Prostate gland (tissue), 2 donors: Measurements from ENCODE around the gene CA5A. TPM values are rescaled to one million over a fixed set of nuclear protein-coding genes. Genes with fewer than 3 reads are reported as not detected.

Experiments
- DNase-seq: peaks from one replicate; pipeline ENCODE4 v3.0.0-alpha.2; 2019; ENCODE audit warnings: low spot score
- H3K27ac ChIP-seq, 2 donors: fragments of 200-600 bp; sonication (generic); 2 replicates each; pipeline ENCODE4 v1.5.1; 2017 to 2019
- H3K27me3 ChIP-seq: fragments of 200-600 bp; sonication (generic); replicated peaks from 2 replicates; pipeline ENCODE4 v1.5.1; 2019; ENCODE audit not compliant: insufficient read depth
- H3K36me3 ChIP-seq, 2 donors: fragments of 200-600 bp; sonication (generic); 1 replicate in 1 of 2; 2 replicates in 1 of 2; pipeline versions ENCODE4 v1.5.1 to v1.8.1; 2017 to 2019
- H3K4me1 ChIP-seq: fragments of 200-600 bp; sonication (generic); replicated peaks from 2 replicates; pipeline ENCODE4 v1.5.1; 2019
- H3K4me3 ChIP-seq, 2 donors: fragments of 200-600 bp; sonication (generic); 2 replicates each; pipeline ENCODE4 v1.5.1; 2017 to 2019
- H3K9me3 ChIP-seq: fragments of 200-600 bp; sonication (generic); 2 replicates; pipeline ENCODE4 v1.5.1; 2017
- POLR2A ChIP-seq: fragments of 450-650 bp; IDR thresholded peaks from one replicate; pipeline ENCODE4 v1.6.1; 2016; ENCODE audit warnings: antibody characterized with exemption, mild to moderate bottlenecking
- POLR2AphosphoS5 ChIP-seq: sonication (generic); formaldehyde crosslinking; IDR thresholded peaks from one replicate; pipeline ENCODE4 v1.6.1; 2017; ENCODE audit warnings: antibody characterized with exemption
- WGBS: methylation state at CpG from one replicate; pipeline ENCODE4 v1.1.5; 2018; 5-methylcytosine and 5-hydroxymethylcytosine counted together
- intact Hi-C: fragments of 100-400 bp; cut with DNase I; formaldehyde crosslinking; loops from one replicate; pipeline ENCODE4 v1.14.2; 2022
- small RNA-seq, 2 donors: library from RNA; depleted of rRNA; stranded (forward); fragments of <200 nt; gene quantifications; one replicate each; pipeline ENCODE3, GENCODE V24; 2016
- total RNA-seq, 2 donors: library from RNA; depleted of rRNA; stranded (reverse); fragments of >200 nt; gene quantifications; one replicate each; pipeline ENCODE4 v1.1.0, GENCODE V29; 2016
- TF ChIP-seq, protein P1 (sequence below), 4 experiments: fragments of 200-600 bp in 2 of 4; fragments of 450-650 bp in 2 of 4; sonication (generic) in 2 of 4; IDR thresholded peaks; 1 replicate in 3 of 4; 2 replicates in 1 of 4; pipeline ENCODE4 v1.5.1; 2016 to 2019; ENCODE audit warnings: antibody characterized with exemption in 4 of 4, mild to moderate bottlenecking in 2 of 4, moderate library complexity in 2 of 4

Gene CA5A
- total RNA-seq, 2 donors from 2014 or later = not detected

DNA sequence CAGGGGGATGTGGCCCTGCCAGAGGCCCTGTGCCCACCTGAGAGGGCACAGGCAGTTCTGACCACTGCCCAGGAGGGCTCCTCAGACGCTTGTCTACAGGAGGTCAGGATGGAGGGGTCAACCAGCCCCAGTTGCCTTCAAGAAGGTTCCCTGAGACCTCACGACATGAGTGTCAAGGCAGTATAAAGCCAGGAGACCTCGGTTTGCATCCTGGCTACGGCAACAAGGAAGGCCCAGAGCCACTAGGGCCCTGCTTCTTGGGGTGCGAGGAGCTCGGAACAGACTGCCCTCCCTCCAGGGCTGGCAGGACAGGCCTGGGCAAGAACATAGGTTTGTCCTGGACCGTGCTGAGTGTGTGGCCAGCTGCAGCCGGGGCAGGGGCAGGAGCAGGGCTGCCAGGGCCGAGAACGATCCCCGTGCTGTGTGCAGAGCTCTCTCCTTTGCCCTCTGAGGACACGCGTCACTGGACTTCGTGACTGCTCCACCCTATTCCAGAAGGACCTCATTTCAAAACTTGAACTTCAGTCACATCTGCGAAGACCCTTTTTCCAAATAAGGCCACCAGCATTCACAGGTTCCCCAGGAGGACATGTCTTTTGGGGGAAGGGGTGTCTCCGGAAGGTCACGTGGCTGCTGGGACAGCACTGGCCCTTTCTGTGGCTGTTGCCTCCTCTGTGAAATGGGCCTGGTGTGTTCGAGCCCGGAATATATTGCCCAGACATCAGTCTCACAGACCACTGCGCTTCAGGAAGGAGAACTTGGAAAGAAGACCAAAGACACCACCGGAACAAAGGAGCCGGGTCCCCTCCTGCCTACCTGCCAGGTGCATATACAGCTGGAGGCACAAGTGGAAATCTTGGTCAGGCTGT lies 94.8 kb downstream of the CA5A start:
- no peaks in the 10 kb centered on the region for H3K36me3 ChIP-seq
- no peaks in the 10 kb centered on the region for H3K4me1 ChIP-seq
- no peak for DNase-seq
- TF ChIP-seq POLR2A (no peak), POLR2AphosphoS5 (no peak)
- H3K9me3 ChIP-seq = no peaks in the 10 kb centered on the region
- 85% methylated on average over 22 of the region's 22 CpGs for WGBS
- intact Hi-C loops = no loop called here
- H3K27me3 ChIP-seq = no peaks in the 10 kb centered on the region
- H3K4me3 ChIP-seq = no peak overlapping the region
- H3K27ac ChIP-seq = no peak overlapping the region

- Histone ChIP-seq H3K4me3 (no peak overlapping the region), H3K27me3 (no peaks in the 10 kb centered on the region), H3K36me3 (no peaks in the 10 kb centered on the region), H3K4me1 (no peaks in the 10 kb centered on the region), H3K27ac (no peak overlapping the region), H3K9me3 (no peaks in the 10 kb centered on the region)
- TF ChIP-seq POLR2AphosphoS5 = no peak
- TF ChIP-seq, protein P1, sequence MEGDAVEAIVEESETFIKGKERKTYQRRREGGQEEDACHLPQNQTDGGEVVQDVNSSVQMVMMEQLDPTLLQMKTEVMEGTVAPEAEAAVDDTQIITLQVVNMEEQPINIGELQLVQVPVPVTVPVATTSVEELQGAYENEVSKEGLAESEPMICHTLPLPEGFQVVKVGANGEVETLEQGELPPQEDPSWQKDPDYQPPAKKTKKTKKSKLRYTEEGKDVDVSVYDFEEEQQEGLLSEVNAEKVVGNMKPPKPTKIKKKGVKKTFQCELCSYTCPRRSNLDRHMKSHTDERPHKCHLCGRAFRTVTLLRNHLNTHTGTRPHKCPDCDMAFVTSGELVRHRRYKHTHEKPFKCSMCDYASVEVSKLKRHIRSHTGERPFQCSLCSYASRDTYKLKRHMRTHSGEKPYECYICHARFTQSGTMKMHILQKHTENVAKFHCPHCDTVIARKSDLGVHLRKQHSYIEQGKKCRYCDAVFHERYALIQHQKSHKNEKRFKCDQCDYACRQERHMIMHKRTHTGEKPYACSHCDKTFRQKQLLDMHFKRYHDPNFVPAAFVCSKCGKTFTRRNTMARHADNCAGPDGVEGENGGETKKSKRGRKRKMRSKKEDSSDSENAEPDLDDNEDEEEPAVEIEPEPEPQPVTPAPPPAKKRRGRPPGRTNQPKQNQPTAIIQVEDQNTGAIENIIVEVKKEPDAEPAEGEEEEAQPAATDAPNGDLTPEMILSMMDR (IDR thresholded peaks at IDR 0.05) = no peak
- no peak for TF ChIP-seq POLR2A
- intact Hi-C loops = no loop called here
- DNase-seq = no peak
- WGBS = 84% methylated on average over 29 of the region's 29 CpGs
Observed at GRCh38 chr16:87840271-87840978, 95.9 kb downstream of the CA5A start.

DNA sequence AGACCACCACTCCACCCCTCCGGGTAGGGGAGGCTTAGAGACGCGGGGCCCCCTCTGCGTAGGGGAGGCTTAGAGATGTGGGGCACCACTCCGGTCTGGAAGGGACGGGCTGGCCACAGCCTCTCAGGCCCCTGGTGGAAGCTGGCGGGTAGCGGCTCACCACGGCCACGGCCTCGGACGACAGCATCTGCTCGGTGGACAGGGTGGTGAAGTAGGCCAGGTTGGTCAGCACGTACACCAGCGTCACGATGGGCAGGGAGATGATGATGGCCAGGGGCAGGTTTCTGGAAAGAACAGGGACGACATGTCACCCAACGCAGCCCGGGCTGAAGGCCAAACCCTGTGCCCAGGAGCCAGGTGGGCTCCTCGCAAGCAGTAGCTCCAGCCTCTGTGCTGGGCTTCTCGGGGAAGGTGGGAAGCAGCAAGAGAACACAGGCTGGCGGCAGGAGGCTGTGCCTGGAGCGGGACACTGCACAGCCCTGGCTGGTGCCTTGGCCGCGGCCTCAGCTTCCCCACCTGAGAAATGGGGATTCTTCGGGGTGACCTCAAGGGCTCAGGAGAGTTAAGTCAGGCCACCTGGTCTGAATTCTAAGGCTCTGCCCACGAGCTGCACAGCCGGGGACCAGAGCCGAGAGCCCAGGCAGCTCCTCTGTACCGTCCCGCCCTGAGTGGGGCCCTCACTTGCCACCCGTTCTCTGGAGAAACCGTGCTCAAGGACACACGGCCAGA lies 96.6 kb downstream of the CA5A start:
- no peak for DNase-seq
- no peaks in the 10 kb centered on the region for H3K4me1 ChIP-seq
- WGBS = 93% methylated on average over 29 of the region's 34 CpGs

GRCh38 chr16:87838643-87839541 lies 97.4 kb downstream of the CA5A start:
- TF ChIP-seq, protein P1 (IDR thresholded peaks at IDR 0.05) = no peak
- TF ChIP-seq POLR2A = no peak
- no peak for TF ChIP-seq POLR2AphosphoS5
- Histone ChIP-seq H3K27ac (no peak overlapping the region), H3K9me3 (no peaks in the 10 kb centered on the region), H3K27me3 (no peaks in the 10 kb centered on the region), H3K4me3 (no peak overlapping the region), H3K4me1 (no peaks in the 10 kb centered on the region), H3K36me3 (no peaks in the 10 kb centered on the region)
- 88% methylated on average over 26 of the region's 27 CpGs for WGBS
- no peak for DNase-seq
- intact Hi-C loops = no loop called here

More for the DNA sequence above, 96.6 kb downstream of the CA5A start:
- H3K9me3 ChIP-seq = no peaks in the 10 kb centered on the region
- H3K36me3 ChIP-seq = no peaks in the 10 kb centered on the region
- H3K4me3 ChIP-seq = no peak overlapping the region
- H3K27me3 ChIP-seq = no peaks in the 10 kb centered on the region
- no peak overlapping the region for H3K27ac ChIP-seq
- no peak for TF ChIP-seq POLR2A
- intact Hi-C loops = no loop called here

Small RNA genes lying within 50 kb of the gene (small RNA-seq; reads per million reads assigned to genes)
- gene AC127455.1 = 0 reads per million in 2 donors

Other genes starting within 250 kb of the CA5A start
- gene KLHDC4, start 170.5 kb downstream of the CA5A start, total RNA-seq = 10 to 100 TPM; 28.2 to 56.4 TPM
- gene SLC7A5, start 67.0 kb downstream of the CA5A start, total RNA-seq = 100 to 1,000 TPM in 1 of 2 donors, 1 to 10 TPM in 1; 3.3 to 232 TPM
- 10 to 100 TPM; 32.2 to 47.3 TPM for gene BANP, start 14.9 kb upstream of the CA5A start, total RNA-seq